NCI-H524 treated with DMSO at 0.1 percent for 48 hours (cell line): ENCODE measurements around the gene KCNK17.

ENCODE experiments used
- DNase-seq: peaks from one replicate; lab custom pipeline; 2025; lab: John Stamatoyannopoulos, UW

Gene KCNK17

DNA sequence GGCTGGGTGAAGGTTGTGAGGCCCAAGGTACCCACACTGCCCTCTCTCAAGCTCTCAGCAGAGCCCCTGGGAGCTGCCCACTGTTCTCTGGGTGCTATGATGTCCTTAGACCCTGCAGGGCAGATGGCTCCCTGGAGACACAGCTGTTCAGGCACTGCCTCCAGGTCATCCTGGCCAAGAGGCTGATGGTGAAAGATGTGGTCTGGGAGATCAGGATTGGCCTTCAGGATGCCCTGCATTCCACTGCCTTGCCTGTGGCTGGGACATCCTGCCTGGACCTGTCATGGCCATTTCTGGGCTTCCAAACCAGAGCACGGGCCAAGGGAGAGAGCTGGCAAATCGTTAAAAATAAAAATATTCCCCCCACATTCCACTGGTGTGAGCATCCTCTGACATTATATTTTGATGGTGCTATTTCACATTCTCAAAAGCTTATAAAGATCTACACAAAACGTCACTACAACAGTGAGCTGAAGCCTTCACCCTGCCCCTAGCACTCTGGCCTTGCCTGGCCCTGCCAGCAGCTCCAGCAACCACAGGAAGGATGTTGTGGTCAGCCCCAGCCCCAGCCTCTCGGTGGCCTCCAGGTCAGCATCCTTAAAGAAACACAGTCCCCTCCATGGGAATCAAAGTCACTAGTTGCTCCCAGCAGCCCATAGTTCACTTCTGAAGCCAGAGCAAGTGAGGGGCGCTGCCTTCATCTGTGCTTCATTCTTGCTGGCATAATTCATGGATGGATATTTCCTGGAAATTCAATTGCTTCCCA is 21.7 kb upstream of the KCNK17 start:
- no peak for DNase-seq

DNA sequence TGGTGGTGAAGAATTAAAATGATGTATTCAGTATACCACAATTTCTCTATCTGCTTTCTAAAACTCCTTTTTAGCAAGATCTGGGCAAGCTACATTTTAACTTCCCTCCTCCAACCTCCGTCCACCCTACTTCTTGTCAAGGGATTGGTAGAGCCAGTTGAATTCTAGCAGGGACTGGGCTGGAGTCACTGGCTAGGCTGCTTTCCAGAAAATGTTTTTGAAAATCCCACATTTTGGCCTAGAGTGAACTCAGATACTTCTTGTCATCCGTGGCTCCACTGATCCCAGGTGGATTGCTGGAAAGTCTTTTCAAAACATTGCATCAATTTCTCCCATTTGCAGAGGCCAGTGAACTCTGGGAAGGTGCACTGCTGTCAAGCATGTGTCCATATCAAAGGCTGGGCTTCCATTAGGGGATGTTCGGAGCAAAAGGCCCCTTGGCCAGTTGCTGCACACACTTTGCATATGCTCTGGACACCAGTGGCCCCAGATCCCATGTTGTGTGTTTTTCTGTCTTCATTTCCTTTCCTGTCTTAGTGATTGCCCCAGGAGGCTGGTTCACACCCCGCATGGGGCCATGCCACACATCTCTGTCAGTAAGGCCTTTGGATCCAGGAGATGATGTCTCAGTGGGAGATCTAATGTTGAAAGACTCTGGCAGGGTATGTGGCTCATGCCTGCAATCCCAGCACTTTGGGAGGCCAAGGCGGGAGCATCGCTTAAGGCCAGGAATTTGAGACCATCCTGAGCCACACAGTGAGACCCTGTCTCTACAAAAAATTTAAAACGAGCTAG is 19.6 kb upstream of the KCNK17 start:
- no peak for DNase-seq

GRCh38 chr6:39330476-39330875 is 16.3 kb upstream of the KCNK17 start:
- no peak for DNase-seq

DNA sequence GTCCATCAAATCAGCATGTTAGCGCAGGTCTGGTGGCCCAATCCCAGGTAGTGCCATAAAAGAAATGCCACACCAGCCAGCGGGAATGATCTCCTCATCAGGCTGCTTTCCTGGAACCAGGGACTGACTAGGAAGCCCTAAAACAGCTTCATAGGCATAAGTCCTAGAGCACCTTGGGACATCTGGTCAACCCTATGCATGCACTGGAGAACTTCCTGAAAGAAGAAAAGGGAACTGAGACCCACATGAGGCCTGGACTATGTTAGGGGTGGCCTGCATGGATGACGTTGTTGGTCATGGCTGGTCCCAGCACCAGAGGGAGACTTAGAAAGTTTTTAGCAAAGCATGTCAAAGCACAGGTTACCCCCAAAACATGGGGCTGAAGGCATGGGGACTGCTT is 15.8 kb upstream of the KCNK17 start:
- DNase-seq: no peak

- DNase-seq: no peak
Observed at GRCh38 chr6:39328066-39328465, 13.8 kb upstream of the KCNK17 start.

DNA sequence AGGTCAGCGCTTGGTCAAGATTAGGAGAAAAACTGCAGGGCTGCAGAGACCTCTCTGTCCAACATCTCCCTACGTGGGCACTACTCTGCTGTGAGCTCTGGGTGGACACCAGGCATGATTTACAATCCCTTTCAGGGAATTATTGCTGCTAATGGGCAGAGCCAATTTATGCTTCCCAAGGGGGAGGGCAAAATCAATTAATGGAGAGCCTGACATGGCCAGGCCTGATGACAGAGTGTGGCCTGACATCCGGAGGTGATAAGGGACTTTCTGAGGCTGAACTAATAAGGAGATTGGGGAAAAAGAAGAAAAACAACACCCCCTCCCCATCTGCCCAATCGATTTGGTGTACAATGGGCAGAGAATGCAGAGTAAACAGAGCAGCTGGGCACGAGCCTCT is 13.3 kb upstream of the KCNK17 start:
- DNase-seq: no peak

- no peak for DNase-seq
Observed at GRCh38 chr6:39322306-39322850, 8.2 kb upstream of the KCNK17 start, which contains the start of gene KCNK16. Gene KCNK16 (minus strand): TSS chr6:39322702. CDS start chr6:39322540, 162 bp downstream.

- DNase-seq: no peak
Observed at GRCh38 chr6:39321761-39322160, 7.5 kb upstream of the KCNK17 start.

GRCh38 chr6:39320363-39320984 is 6.3 kb upstream of the KCNK17 start:
- DNase-seq: no peak

GRCh38 chr6:39319621-39320362 is 5.6 kb upstream of the KCNK17 start:
- no peak for DNase-seq

- no peak for DNase-seq
Observed at GRCh38 chr6:39317256-39317655, 3.0 kb upstream of the KCNK17 start.

GRCh38 chr6:39313526-39314272 is 520 bp downstream of the KCNK17 start:
- DNase-seq: no peak

- no peak for DNase-seq
Observed at GRCh38 chr6:39312912-39313525, 1.2 kb downstream of the KCNK17 start.

GRCh38 chr6:39310542-39310941 is 3.7 kb downstream of the KCNK17 start:
- DNase-seq: no peak

- no peak for DNase-seq
Observed at GRCh38 chr6:39309942-39310531, 4.2 kb downstream of the KCNK17 start.

DNA sequence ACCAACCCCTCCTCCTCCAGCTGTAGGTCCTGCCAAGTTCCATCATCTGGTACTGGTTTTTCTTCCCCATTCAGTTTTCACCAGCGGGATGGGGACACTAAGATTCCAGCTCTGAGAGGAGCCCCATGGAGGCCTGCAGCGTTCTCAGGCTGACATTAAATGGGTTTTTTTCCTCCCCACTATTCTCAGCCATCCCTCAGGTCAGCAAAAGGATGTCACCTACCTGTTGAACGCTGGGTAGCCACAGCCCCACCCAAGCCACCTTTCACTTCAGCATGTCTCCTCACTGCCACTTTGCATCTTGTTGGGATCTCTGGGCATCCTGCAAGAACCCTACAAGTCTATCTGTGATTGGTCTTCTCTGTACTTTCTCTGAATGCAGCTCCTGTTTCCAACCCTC is 6.8 kb downstream of the KCNK17 start:
- no peak for DNase-seq

DNA sequence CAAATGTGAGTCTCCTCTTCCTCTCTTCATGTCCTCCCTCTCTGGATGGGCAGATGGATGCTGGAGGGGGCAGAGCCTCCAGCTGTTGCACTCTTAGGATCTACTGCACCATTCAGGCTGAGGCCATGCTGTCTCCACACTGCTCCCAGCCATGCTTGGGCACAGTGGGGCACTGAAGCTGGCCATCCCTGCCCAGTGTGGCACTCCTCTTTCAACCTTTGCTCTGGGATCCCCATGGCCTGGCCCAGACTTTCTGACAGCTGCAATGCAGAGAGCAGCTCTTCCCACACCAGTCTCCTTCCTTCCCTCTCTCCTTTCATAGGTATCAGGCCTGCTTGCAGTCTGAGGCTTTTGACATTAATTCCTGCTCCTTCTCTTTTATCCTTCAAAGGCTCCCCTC is 9.3 kb downstream of the KCNK17 start:
- no peak for DNase-seq

DNA sequence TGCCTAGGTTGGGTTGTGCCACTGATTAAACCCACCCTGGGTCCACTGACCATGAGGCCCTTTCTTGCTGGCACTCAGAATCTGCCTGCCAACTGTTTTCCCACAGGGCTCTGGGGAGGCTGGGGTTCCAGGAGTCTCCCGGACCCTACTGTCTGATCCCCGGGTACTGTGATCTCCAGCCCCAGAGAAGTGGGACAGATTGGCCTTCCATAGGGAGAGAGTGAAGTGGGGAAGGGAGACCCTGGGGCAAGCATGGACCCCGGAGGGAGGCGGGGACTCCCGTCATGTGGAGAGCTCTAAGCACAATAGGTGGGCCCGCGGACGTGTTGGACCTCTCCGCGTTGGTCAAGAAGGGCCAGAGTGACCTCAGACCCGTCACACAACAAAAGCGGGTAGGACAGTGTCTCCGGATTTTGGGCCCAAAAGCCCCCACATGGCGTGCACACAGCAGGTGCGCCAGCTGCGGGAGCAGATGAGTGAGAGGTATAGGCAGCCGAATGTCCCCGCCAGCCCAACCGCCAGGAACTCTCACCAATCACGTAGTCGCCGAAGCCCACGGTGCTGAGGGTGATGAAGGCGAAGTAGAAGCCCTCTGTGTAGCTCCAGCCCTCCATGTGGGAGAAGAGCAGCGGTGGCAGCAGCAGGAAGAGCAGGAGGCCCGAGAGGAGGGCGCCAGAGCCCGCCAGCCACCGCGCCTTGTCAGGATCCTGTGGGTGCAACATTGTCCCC is 10.6 kb downstream of the KCNK17 start:
- DNase-seq: no peak

DNA sequence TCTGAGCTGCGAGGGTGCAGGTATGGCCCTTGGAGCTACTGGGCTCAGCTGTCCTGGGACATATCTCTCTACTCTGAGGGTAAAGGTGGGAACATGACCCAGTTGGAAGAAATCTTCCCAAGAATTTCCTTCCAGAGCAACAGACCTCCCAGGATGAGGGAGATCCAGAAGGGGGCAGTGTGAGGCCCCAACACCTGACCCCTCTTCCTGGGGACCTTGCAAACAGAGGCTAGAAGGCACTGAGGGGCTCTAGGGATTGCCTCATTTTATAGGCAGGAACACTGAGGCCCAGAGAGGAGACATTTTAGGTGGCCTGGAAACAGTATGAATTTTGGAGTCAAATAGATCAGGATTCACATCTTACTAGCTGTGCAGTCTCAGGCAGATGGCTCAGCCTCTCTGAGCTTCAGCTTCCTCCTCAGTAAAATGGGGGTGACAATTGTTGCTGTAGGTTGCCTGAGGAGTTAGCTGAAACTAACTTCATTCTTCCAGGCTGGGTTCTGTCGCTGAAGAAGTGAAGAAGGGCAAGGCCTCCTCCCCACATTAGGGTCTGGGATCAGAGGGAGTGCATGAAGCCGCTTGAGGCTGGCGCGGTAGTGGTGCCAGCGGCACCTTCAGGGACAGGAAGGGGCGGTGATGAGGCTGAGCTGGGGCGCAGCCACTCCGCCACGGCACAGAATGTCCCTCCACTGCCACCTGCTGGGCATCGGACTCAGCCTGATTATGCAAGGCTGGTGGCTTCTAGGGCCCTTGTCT is 11.4 kb downstream of the KCNK17 start:
- DNase-seq: no peak
